HepG2 (cell line): Measurements from ENCODE around the gene NAIF1. TPM values are rescaled to one million over a fixed set of nuclear protein-coding genes. Genes with fewer than 3 reads are reported as not detected.

Source experiments
- NR3C1 ChIP-seq: sonication (generic); formaldehyde crosslinking; IDR thresholded peaks from 2 replicates; pipeline ENCODE4 v1.4.0; 2020; ENCODE audit warnings: missing genetic modification reagents
- PHF5A ChIP-seq: IDR thresholded peaks from one replicate; pipeline ENCODE4 v1.6.1; 2018; ENCODE audit warnings: low read depth, missing genetic modification reagents; ENCODE audit not compliant: unreplicated experiment
- PITX1 ChIP-seq: sonication (generic); formaldehyde crosslinking; IDR thresholded peaks from 2 replicates; pipeline ENCODE4 v1.5.1; 2020; ENCODE audit warnings: mild to moderate bottlenecking, missing genetic modification reagents
- PLRG1 ChIP-seq: fragments of 450-650 bp; conservative IDR thresholded peaks from 2 replicates; pipeline ENCODE4 v1.6.1; 2016
- RNF2 ChIP-seq: fragments of 450-650 bp; conservative IDR thresholded peaks from 2 replicates; pipeline ENCODE4 v1.6.1; 2016; ENCODE audit warnings: low read depth
- RXRA ChIP-seq: sonication (generic); formaldehyde crosslinking; IDR thresholded peaks from 2 replicates; pipeline ENCODE4 v1.5.1; 2020; ENCODE audit warnings: missing genetic modification reagents
- SATB2 ChIP-seq: sonication (generic); formaldehyde crosslinking; IDR thresholded peaks from 2 replicates; pipeline ENCODE4 v1.5.0; 2020; ENCODE audit warnings: missing genetic modification reagents
- SP5 ChIP-seq: IDR thresholded peaks from 2 replicates; pipeline ENCODE4 v1.6.1; 2016; ENCODE audit warnings: low read depth, borderline replicate concordance
- YEATS4 ChIP-seq: sonication (generic); formaldehyde crosslinking; IDR thresholded peaks from 2 replicates; pipeline ENCODE4 v1.4.0; 2020; ENCODE audit warnings: missing genetic modification reagents, borderline replicate concordance
- ZBTB1 ChIP-seq: sonication (generic); formaldehyde crosslinking; IDR thresholded peaks from 2 replicates; pipeline ENCODE4 v1.4.0; 2020; ENCODE audit warnings: missing genetic modification reagents, borderline replicate concordance
- ZMYM2 ChIP-seq: sonication (generic); formaldehyde crosslinking; IDR thresholded peaks from 2 replicates; pipeline ENCODE4 v1.8.0; 2022; ENCODE audit warnings: mild to moderate bottlenecking, missing genetic modification reagents
- ZNF678 ChIP-seq: sonication (generic); formaldehyde crosslinking; IDR thresholded peaks from 2 replicates; pipeline ENCODE4 v1.4.0; 2020; ENCODE audit warnings: mild to moderate bottlenecking, missing genetic modification reagents
- ZSCAN21 ChIP-seq: sonication (generic); formaldehyde crosslinking; IDR thresholded peaks from 2 replicates; pipeline ENCODE4 v1.8.0; 2022; ENCODE audit warnings: mild to moderate bottlenecking, missing genetic modification reagents, moderate library complexity, borderline replicate concordance
- ZSCAN22 ChIP-seq: sonication (generic); formaldehyde crosslinking; IDR thresholded peaks from 2 replicates; pipeline ENCODE4 v1.4.0; 2020; ENCODE audit warnings: mild to moderate bottlenecking, missing genetic modification reagents
- ZSCAN30 ChIP-seq: sonication (generic); formaldehyde crosslinking; IDR thresholded peaks from 2 replicates; pipeline ENCODE4 v1.5.0; 2020; ENCODE audit warnings: mild to moderate bottlenecking, missing genetic modification reagents
- polyA plus RNA-seq, 8 experiments: library from polyadenylated mRNA; depleted of rRNA in 3 of 8; stranded (reverse) in 7 of 8; unstranded in 1 of 8; fragments of >200 nt; fragmentation: Illumina TruSeq in 4 of 8; extraction: Trizol in 4 of 8; gene quantifications; 2 replicates each; pipeline versions ENCODE4 v1.2.1 to v1.2.3, GENCODE V29; 2011 to 2016; ENCODE audit warnings: low read depth in 4 of 8, missing spikeins in 1 of 8, mixed read lengths in 1 of 8; ENCODE audit not compliant: insufficient read depth in 1 of 8
- total RNA-seq, 5 experiments: library from RNA; depleted of rRNA; stranded (reverse); fragments of >200 nt; fragmentation: Illumina TruSeq; extraction: Trizol; gene quantifications; 2 replicates each; pipeline ENCODE4 v1.2.3, GENCODE V29; 2016; ENCODE audit warnings: low read depth in 1 of 5
- TF ChIP-seq, protein P1 (sequence below): sonication (generic); formaldehyde crosslinking; IDR thresholded peaks from 2 replicates; pipeline ENCODE4 v1.5.1; 2020; ENCODE audit warnings: mild to moderate bottlenecking, moderate library complexity, missing genetic modification reagents
- TF ChIP-seq, protein P2 (sequence below): sonication (generic); formaldehyde crosslinking; IDR thresholded peaks from 2 replicates; pipeline ENCODE4 v1.8.1; 2023; ENCODE audit warnings: mild to moderate bottlenecking, missing genetic modification reagents
- TF ChIP-seq, protein P3 (sequence below): IDR thresholded peaks from 2 replicates; pipeline ENCODE4 v1.6.1; 2012; ENCODE audit warnings: low read length, improper control_type of control experiment
- TF ChIP-seq, protein P4 (sequence below): sonication (generic); formaldehyde crosslinking; IDR thresholded peaks from 2 replicates; pipeline ENCODE4 v1.5.1; 2020; ENCODE audit warnings: missing genetic modification reagents, mild to moderate bottlenecking, borderline replicate concordance
- TF ChIP-seq, protein P5 (sequence below), 2 experiments: sonication (generic) in 1 of 2; formaldehyde crosslinking in 1 of 2; IDR thresholded peaks; 2 replicates each; pipeline versions ENCODE4 v1.4.0 to v1.6.1; 2018 to 2020; ENCODE audit warnings: missing genetic modification reagents in 2 of 2, borderline replicate concordance in 1 of 2, low read depth in 1 of 2, mild to moderate bottlenecking in 1 of 2, missing biosample characterization in 1 of 2

Gene NAIF1
- total and polyA plus RNA-seq, 2 of the 13 experiments (the other 11 are each of a cell fraction or from before 2014, with no cell fraction given), result 6.0 to 6.9 TPM

DNA sequence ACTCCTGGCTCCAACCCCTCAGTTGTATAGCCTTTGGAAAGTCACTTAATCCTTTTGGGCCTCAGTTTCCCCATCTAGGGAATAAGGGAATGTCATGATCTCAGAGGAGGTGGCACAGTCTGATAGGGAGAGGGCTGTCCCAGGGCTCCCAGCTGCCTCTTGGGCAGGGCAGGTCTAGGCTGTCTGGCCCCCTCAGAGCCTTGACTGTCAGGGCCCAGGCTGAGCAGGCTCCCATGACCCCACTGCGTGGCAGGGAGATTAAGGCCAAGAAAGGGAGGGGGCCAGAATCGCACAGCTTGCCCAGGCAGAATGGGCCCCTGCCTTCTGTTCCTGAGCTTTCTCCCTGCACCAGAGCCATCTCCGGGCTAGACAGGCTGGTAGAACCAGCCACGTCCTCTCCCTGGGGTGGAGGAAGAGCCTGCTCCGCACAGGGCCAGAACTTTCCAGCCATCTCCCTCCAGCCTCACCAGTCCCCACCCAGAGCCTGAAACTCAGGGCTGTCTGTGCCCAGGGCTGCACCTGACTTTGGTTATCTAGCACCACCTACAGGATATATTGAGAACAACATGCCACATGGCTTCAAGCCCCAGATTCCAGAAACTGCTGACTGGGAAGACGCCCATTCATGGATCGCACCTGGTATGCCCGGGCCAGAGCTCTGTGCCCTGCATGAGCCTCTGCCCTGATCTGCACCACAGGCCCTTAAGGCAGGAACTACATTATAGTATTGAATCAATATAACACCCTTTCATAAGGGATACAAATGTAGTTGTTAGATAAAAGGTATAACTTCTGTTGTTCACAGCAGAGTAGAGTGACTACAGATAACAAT, 32.1 kb downstream of the NAIF1 start (continued):
- no peak for TF ChIP-seq ZSCAN21 (CRISPR knock-in tag)
- TF ChIP-seq SP5, result no peak
- no peak for TF ChIP-seq ZSCAN30 (CRISPR knock-in tag)
- TF ChIP-seq PHF5A (CRISPR knock-in tag), result no peak
- TF ChIP-seq NR3C1 (CRISPR knock-in tag), result no peak
- TF ChIP-seq, protein P1, sequence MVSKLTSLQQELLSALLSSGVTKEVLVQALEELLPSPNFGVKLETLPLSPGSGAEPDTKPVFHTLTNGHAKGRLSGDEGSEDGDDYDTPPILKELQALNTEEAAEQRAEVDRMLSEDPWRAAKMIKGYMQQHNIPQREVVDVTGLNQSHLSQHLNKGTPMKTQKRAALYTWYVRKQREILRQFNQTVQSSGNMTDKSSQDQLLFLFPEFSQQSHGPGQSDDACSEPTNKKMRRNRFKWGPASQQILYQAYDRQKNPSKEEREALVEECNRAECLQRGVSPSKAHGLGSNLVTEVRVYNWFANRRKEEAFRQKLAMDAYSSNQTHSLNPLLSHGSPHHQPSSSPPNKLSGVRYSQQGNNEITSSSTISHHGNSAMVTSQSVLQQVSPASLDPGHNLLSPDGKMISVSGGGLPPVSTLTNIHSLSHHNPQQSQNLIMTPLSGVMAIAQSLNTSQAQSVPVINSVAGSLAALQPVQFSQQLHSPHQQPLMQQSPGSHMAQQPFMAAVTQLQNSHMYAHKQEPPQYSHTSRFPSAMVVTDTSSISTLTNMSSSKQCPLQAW, result peak; percentile 36; the same call in 1 of the 2 replicates
- peak; percentile 36; the same call in 1 of the 2 replicates for TF ChIP-seq RXRA (CRISPR knock-in tag)
- TF ChIP-seq PITX1 (CRISPR knock-in tag), result peak; percentile 44; the same call in 1 of the 2 replicates
- TF ChIP-seq, protein P2, sequence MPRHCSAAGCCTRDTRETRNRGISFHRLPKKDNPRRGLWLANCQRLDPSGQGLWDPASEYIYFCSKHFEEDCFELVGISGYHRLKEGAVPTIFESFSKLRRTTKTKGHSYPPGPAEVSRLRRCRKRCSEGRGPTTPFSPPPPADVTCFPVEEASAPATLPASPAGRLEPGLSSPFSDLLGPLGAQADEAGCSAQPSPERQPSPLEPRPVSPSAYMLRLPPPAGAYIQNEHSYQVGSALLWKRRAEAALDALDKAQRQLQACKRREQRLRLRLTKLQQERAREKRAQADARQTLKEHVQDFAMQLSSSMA (CRISPR knock-in tag), result no peak
- TF ChIP-seq, protein P3, sequence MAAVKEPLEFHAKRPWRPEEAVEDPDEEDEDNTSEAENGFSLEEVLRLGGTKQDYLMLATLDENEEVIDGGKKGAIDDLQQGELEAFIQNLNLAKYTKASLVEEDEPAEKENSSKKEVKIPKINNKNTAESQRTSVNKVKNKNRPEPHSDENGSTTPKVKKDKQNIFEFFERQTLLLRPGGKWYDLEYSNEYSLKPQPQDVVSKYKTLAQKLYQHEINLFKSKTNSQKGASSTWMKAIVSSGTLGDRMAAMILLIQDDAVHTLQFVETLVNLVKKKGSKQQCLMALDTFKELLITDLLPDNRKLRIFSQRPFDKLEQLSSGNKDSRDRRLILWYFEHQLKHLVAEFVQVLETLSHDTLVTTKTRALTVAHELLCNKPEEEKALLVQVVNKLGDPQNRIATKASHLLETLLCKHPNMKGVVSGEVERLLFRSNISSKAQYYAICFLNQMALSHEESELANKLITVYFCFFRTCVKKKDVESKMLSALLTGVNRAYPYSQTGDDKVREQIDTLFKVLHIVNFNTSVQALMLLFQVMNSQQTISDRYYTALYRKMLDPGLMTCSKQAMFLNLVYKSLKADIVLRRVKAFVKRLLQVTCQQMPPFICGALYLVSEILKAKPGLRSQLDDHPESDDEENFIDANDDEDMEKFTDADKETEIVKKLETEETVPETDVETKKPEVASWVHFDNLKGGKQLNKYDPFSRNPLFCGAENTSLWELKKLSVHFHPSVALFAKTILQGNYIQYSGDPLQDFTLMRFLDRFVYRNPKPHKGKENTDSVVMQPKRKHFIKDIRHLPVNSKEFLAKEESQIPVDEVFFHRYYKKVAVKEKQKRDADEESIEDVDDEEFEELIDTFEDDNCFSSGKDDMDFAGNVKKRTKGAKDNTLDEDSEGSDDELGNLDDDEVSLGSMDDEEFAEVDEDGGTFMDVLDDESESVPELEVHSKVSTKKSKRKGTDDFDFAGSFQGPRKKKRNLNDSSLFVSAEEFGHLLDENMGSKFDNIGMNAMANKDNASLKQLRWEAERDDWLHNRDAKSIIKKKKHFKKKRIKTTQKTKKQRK, result no peak
- TF ChIP-seq ZBTB1, result no peak
- no peak for TF ChIP-seq PLRG1
- 0 out of 2 replicates have a peak, but pooled peaks have one; percentile 50 for TF ChIP-seq RNF2
- no peak for TF ChIP-seq ZSCAN22 (CRISPR knock-in tag)
- TF ChIP-seq, protein P4, sequence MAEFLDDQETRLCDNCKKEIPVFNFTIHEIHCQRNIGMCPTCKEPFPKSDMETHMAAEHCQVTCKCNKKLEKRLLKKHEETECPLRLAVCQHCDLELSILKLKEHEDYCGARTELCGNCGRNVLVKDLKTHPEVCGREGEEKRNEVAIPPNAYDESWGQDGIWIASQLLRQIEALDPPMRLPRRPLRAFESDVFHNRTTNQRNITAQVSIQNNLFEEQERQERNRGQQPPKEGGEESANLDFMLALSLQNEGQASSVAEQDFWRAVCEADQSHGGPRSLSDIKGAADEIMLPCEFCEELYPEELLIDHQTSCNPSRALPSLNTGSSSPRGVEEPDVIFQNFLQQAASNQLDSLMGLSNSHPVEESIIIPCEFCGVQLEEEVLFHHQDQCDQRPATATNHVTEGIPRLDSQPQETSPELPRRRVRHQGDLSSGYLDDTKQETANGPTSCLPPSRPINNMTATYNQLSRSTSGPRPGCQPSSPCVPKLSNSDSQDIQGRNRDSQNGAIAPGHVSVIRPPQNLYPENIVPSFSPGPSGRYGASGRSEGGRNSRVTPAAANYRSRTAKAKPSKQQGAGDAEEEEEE, result peak; percentile 68; the same call in 1 of the 2 replicates
- no peak for TF ChIP-seq ZMYM2 (CRISPR knock-in tag)
- no peak for TF ChIP-seq SATB2 (CRISPR knock-in tag)
- TF ChIP-seq YEATS4, result no peak
- no peak for TF ChIP-seq ZNF678 (CRISPR knock-in tag)
- TF ChIP-seq, protein P5, sequence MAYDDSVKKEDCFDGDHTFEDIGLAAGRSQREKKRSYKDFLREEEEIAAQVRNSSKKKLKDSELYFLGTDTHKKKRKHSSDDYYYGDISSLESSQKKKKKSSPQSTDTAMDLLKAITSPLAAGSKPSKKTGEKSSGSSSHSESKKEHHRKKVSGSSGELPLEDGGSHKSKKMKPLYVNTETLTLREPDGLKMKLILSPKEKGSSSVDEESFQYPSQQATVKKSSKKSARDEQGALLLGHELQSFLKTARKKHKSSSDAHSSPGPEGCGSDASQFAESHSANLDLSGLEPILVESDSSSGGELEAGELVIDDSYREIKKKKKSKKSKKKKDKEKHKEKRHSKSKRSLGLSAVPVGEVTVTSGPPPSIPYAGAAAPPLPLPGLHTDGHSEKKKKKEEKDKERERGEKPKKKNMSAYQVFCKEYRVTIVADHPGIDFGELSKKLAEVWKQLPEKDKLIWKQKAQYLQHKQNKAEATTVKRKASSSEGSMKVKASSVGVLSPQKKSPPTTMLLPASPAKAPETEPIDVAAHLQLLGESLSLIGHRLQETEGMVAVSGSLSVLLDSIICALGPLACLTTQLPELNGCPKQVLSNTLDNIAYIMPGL (CRISPR knock-in tag; IDR thresholded peaks at IDR 0.05; ENCODE audit: borderline replicate concordance in 1 of 2, low read depth in 1 of 2), result peak; percentile 31 to 76; a peak in 2 of 4 replicates
